Erythroblast (primary cell): ENCODE data around the gene DIO2.

ENCODE experiments used
- GATA1 ChIP-seq: IDR thresholded peaks from 2 replicates; pipeline ENCODE4 v1.6.1; 2011; ENCODE audit warnings: low read depth, mild to moderate bottlenecking, control low read depth, low read length, moderate library complexity
- POLR2A ChIP-seq: IDR thresholded peaks from 2 replicates; pipeline ENCODE4 v1.6.1; 2011; ENCODE audit warnings: mild to moderate bottlenecking, low read length

DNA sequence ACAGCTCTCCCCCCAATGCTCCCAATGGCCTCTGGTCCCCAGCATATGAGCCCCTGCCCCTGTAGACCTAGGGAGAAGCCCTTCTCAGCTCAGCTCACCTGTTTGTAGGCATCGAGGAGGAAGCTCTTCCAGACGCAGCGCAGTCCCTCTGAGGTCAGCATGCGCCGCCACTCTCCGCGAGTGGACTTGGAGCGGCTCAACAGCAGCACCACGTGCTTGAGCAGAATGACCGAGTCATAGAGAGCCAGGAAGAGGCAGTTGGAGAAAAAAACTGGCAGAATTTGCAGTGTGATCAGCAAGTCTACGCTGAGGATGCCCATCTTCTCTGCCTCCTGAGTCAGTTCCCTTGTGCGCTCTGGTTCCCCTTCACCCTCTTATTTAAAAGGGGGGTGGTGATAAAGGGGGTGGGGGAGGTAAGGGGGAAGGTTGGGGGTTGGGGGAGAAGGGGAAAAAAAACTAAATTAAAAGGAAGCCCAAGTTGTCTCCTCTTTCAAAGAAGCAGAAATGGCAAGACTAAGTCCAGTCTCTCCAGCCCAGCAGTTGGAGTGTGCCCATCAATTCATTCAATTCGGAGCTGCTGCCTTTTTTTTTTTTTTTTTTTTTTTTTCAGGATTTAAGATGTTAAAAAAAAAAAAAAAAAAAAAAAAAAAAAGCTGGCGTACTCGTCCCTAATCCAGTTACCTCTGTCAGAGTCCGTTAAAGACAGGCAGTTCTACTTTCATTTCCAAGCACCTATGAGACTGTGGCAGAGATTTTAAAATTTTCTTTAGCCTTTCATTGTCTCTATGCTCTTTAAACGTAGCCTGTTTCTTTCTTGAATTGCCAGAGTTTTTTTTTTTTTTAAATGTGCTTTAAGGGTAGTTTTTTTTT, at the start of gene DIO2:
- no peak for TF ChIP-seq POLR2A
- TF ChIP-seq GATA1, result no peak
